ENCODE results near the gene PLD1.

PLD1 gene

DNA sequence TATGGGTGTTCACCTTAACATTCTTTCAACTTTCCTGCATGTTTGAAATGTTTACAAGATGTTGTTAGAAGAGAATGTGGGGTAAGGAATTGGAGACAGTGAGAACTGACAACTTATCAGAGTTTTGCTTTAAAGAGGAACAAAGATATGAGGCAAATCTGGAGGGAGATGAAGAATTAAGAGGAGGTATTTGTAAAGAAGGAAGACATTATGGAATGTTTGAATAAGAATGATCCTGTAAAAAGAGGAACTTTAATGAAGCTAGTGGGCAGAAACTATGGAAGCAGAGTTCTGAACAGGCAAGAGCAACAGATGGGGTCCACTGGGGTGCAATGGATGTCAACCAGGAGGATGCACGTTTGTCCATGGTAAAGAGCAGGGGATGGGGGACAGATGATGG, 27.7 kb downstream of the PLD1 start:
- TF ChIP-seq, protein P1, sequence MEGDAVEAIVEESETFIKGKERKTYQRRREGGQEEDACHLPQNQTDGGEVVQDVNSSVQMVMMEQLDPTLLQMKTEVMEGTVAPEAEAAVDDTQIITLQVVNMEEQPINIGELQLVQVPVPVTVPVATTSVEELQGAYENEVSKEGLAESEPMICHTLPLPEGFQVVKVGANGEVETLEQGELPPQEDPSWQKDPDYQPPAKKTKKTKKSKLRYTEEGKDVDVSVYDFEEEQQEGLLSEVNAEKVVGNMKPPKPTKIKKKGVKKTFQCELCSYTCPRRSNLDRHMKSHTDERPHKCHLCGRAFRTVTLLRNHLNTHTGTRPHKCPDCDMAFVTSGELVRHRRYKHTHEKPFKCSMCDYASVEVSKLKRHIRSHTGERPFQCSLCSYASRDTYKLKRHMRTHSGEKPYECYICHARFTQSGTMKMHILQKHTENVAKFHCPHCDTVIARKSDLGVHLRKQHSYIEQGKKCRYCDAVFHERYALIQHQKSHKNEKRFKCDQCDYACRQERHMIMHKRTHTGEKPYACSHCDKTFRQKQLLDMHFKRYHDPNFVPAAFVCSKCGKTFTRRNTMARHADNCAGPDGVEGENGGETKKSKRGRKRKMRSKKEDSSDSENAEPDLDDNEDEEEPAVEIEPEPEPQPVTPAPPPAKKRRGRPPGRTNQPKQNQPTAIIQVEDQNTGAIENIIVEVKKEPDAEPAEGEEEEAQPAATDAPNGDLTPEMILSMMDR (conservative IDR thresholded peaks at IDR 0.05; ENCODE audit: low read length), result no peak
- no peak overlapping the region for H3K4me3 ChIP-seq (ENCODE audit: low read length)
- DNase-seq (ENCODE audit: low read depth), result no peak

DNA sequence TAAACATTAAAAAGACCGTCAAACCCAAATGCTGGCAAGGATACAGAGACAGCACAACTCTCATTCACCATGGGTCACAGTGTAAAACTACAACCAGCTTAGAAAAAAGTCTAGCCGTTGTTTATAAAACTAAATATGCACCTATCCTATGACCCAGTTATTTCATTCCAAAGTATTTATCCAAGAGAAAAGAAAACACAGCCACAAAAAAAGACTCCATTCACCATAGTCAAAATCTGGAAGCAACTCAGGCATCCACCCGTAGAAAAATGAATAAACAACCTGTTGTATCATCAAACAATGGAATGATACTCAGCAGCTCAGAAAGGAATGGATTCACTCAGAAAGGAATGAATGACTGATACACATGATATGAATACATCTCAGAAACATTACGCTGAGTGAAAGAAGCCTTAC, 28.6 kb downstream of the PLD1 start:
- H3K4me3 ChIP-seq (ENCODE audit: low read length), result no peak overlapping the region
- DNase-seq (ENCODE audit: low read depth), result no peak
- TF ChIP-seq, protein P1 (conservative IDR thresholded peaks at IDR 0.05; ENCODE audit: low read length), result no peak

DNA sequence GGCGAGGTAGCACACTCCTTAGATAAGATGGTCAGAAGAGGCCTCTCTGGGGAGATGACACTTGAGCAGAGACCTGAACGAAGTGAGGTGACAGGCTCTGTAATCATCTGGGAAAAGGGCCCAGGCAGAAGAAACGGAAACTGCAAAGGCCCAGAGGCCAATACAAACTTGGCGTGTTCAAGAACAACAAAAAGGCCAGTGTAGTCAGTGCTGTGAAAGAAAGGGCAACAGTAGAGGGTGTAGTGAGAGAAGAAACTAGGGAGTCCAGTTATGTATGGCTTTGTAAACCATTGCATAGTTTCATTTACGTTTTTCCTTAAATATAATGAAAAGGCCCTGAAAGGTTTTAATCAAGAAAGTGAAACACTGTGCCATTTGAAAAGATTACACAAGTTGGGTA, 31.8 kb downstream of the PLD1 start:
- H3K4me3 ChIP-seq (ENCODE audit: low read length), result no peak overlapping the region
- TF ChIP-seq, protein P1 (conservative IDR thresholded peaks at IDR 0.05; ENCODE audit: low read length), result no peak
- DNase-seq (ENCODE audit: low read depth), result no peak

DNA sequence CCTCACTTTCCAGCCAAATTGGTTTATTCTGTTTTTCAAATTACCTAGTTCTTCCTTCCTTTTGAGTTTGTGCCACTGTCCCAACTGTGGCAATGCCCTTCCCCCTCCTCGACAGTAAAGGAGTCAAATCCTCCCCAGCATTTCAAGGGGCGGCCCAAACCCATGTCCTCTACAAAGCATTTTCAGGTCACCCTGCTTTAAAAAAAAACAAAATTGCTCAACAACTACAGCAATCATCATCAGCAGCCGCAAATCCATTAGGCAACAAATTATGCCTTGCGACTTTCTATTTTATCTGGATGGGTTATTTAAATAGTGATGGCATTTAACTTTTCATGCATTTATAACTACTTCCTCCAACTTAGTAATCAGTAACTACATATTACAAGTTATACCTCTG, 32.7 kb downstream of the PLD1 start:
- DNase-seq (ENCODE audit: low read depth), result no peak
- no peak overlapping the region for H3K4me3 ChIP-seq (ENCODE audit: low read length)
- TF ChIP-seq, protein P1 (conservative IDR thresholded peaks at IDR 0.05; ENCODE audit: low read length), result no peak

DNA sequence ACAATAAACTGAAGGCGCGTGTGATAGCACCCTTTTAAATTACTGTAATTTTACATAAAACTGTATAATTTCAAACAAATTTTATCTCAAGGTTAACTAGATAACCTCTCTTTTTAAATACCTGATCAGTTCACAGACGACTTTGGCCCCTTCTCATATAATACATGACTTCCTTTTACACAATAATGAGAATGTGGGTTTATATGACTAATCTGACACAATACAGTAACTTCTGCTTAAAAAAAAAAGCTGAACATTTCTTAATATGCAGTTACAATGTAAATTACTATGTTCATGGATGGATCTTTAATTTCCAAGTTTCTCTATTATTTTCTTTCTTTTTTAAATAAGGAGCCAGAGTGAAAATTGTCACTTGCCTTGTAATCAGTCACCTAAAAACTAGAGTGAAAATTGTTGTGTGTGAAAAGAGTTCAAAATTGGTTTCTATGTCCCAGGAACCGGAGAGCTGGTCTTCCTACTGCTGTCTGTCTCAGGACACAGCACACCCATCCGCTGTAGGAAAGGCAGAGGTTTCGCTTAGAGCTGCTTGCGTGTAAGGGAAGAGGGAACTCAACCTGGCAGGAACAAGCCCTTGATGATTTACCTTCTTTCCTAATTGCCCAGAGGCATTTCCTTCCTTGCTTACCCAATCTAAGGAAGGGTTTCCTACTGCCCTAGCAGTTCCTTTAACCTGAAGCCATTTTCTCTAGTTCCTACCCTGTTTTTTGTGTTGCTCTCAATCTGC, 33.3 kb downstream of the PLD1 start:
- no peak overlapping the region for H3K4me3 ChIP-seq (ENCODE audit: low read length)
- DNase-seq (ENCODE audit: low read depth), result no peak
- TF ChIP-seq, protein P1 (conservative IDR thresholded peaks at IDR 0.05; ENCODE audit: low read length), result no peak

DNA sequence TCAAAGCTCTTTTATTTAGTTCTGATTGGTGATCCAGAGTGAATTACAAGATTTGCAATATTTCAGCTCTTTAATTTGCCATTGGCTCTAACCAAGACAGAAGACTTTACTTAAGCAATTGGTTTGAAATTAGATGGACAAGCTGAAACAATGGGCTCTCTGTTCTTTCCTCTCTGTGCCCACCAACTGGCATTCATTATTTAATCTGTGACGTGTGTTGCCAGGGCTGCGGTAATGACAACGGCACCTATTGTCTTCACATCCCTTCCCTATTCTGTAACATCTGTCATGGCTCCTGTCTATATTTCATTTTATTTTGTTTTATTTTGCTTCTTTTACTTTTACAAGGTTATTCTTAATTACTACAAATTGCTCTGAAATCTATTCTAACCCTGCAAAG, 33.9 kb downstream of the PLD1 start:
- H3K4me3 ChIP-seq (ENCODE audit: low read length), result no peak overlapping the region
- DNase-seq (ENCODE audit: low read depth), result no peak
- TF ChIP-seq, protein P1 (conservative IDR thresholded peaks at IDR 0.05; ENCODE audit: low read length), result no peak

DNA sequence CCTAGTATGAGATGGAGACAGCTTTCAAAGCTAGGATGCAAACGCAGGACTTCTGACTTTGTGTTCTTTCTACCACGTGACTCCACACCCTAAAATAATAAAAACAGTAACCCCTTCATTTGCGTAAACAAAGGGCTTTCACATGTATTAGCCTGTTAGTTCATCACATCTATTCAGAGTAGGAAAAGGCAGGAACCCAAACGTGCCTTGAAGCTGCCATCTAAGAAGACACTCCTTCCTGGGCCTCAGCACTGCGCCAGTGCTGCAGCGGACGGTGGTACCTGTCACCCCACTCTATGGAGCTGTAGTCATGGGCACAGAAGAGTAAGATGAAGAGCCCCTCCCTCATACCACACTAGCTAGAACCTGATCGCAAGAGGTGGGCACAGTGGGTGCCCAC, 34.3 kb downstream of the PLD1 start:
- DNase-seq (ENCODE audit: low read depth), result no peak
- no peak overlapping the region for H3K4me3 ChIP-seq (ENCODE audit: low read length)
- TF ChIP-seq, protein P1 (conservative IDR thresholded peaks at IDR 0.05; ENCODE audit: low read length), result no peak
